ENCODE data around the gene TMEM143.
A peak's percentile ranks its signal among the peaks of the same experiment; 100 is the strongest.
"Not testable (repeated sequence)": the region's sequence is repeated elsewhere in the genome, so short reads cannot be mapped to it uniquely, and the experiment has no call there.

Gene TMEM143

GRCh38 chr19:48329167-48329891, 34.4 kb downstream of the TMEM143 start:
- peak overlapping the region; percentile 86 to 91 for H3K27ac ChIP-seq (ENCODE audit: low read depth in 2 of 2, low read length in 2 of 2)
- H3K9me3 ChIP-seq (ENCODE audit: control insufficient read depth in 2 of 2, low read length in 2 of 2): no peaks in the 10 kb centered on the region
- H3K9ac ChIP-seq (ENCODE audit: low read depth in 1 of 2, low read length in 2 of 2): peak overlapping the region in 1 of 2 donors; percentile 74
- H3K4me3 ChIP-seq (ENCODE audit: low read length in 2 of 2): peak overlapping the region in 1 of 2 donors; percentile 75
- H3K4me1 ChIP-seq (ENCODE audit: control insufficient read depth in 2 of 2, insufficient read depth in 2 of 2, low read length in 2 of 2): peaks cover 45% of the 10 kb centered on the region in 2 donors
- H3K27me3 ChIP-seq (ENCODE audit: control insufficient read depth in 2 of 2, insufficient read depth in 2 of 2, low read length in 2 of 2): no peaks in the 10 kb centered on the region
- H3K36me3 ChIP-seq (ENCODE audit: control insufficient read depth in 2 of 2, insufficient read depth in 2 of 2, low read length in 2 of 2): peaks cover 0 to 3% of the 10 kb centered on the region in 2 donors

GRCh38 chr19:48325265-48325910, 38.4 kb downstream of the TMEM143 start, which contains the start of gene EMP3:
EMP3 (plus strand) TSS chr19:48325552; CDS start chr19:48326845, 1,293 bp downstream.
- Histone ChIP-seq H3K4me1 (ENCODE audit: control insufficient read depth in 2 of 2, insufficient read depth in 2 of 2, low read length in 2 of 2) (peaks cover 32 to 42% of the 10 kb centered on the region in 2 donors), H3K4me3 (ENCODE audit: low read length in 2 of 2) (peak within 1 kb of the TSS; percentile 72 to 82), H3K36me3 (ENCODE audit: control insufficient read depth in 2 of 2, insufficient read depth in 2 of 2, low read length in 2 of 2) (peaks cover 0 to 3% of the 10 kb centered on the region in 2 donors), H3K27ac (ENCODE audit: low read depth in 2 of 2, low read length in 2 of 2) (peak within 1 kb of the TSS; percentile 70 to 88), H3K9ac (ENCODE audit: low read depth in 1 of 2, low read length in 2 of 2) (peak within 1 kb of the TSS; percentile 65 to 76), H3K9me3 (ENCODE audit: control insufficient read depth in 2 of 2, low read length in 2 of 2) (no peaks in the 10 kb centered on the region), H3K27me3 (ENCODE audit: control insufficient read depth in 2 of 2, insufficient read depth in 2 of 2, low read length in 2 of 2) (no peaks in the 10 kb centered on the region)

GRCh38 chr19:48321622-48322591, 41.8 kb downstream of the TMEM143 start:
- Histone ChIP-seq H3K27ac (ENCODE audit: low read depth in 2 of 2, low read length in 2 of 2) (peak overlapping the region; percentile 100), H3K36me3 (ENCODE audit: control insufficient read depth in 2 of 2, insufficient read depth in 2 of 2, low read length in 2 of 2) (no peaks in the 10 kb centered on the region), H3K9me3 (ENCODE audit: control insufficient read depth in 2 of 2, low read length in 2 of 2) (no peaks in the 10 kb centered on the region), H3K4me1 (ENCODE audit: control insufficient read depth in 2 of 2, insufficient read depth in 2 of 2, low read length in 2 of 2) (peaks cover 31 to 35% of the 10 kb centered on the region in 2 donors), H3K9ac (ENCODE audit: low read depth in 1 of 2, low read length in 2 of 2) (peak overlapping the region; percentile 98 to 99), H3K4me3 (ENCODE audit: low read length in 2 of 2) (peak overlapping the region; percentile 83 to 91), H3K27me3 (ENCODE audit: control insufficient read depth in 2 of 2, insufficient read depth in 2 of 2, low read length in 2 of 2) (no peaks in the 10 kb centered on the region)

GRCh38 chr19:48321372-48321621, 42.4 kb downstream of the TMEM143 start:
- no peaks in the 10 kb centered on the region for H3K9me3 ChIP-seq (ENCODE audit: control insufficient read depth in 2 of 2, low read length in 2 of 2)
- peak overlapping the region; percentile 100 for H3K27ac ChIP-seq (ENCODE audit: low read depth in 2 of 2, low read length in 2 of 2)
- H3K4me3 ChIP-seq (ENCODE audit: low read length in 2 of 2): peak overlapping the region; percentile 83 to 91
- no peaks in the 10 kb centered on the region for H3K27me3 ChIP-seq (ENCODE audit: control insufficient read depth in 2 of 2, insufficient read depth in 2 of 2, low read length in 2 of 2)
- H3K9ac ChIP-seq (ENCODE audit: low read depth in 1 of 2, low read length in 2 of 2): peak overlapping the region; percentile 98 to 99
- peaks cover 29 to 31% of the 10 kb centered on the region in 2 donors for H3K4me1 ChIP-seq (ENCODE audit: control insufficient read depth in 2 of 2, insufficient read depth in 2 of 2, low read length in 2 of 2)
- no peaks in the 10 kb centered on the region for H3K36me3 ChIP-seq (ENCODE audit: control insufficient read depth in 2 of 2, insufficient read depth in 2 of 2, low read length in 2 of 2)

GRCh38 chr19:48319647-48320541, 43.8 kb downstream of the TMEM143 start:
- H3K27ac ChIP-seq (ENCODE audit: low read depth in 2 of 2, low read length in 2 of 2): peak overlapping the region in 1 of 2 donors; percentile 100
- H3K9ac ChIP-seq (ENCODE audit: low read depth in 1 of 2, low read length in 2 of 2): no peak overlapping the region
- H3K4me3 ChIP-seq (ENCODE audit: low read length in 2 of 2): no peak overlapping the region
- no peaks in the 10 kb centered on the region for H3K36me3 ChIP-seq (ENCODE audit: control insufficient read depth in 2 of 2, insufficient read depth in 2 of 2, low read length in 2 of 2)
- H3K9me3 ChIP-seq (ENCODE audit: control insufficient read depth in 2 of 2, low read length in 2 of 2): no peaks in the 10 kb centered on the region
- peaks cover 19 to 21% of the 10 kb centered on the region in 2 donors for H3K4me1 ChIP-seq (ENCODE audit: control insufficient read depth in 2 of 2, insufficient read depth in 2 of 2, low read length in 2 of 2)
- H3K27me3 ChIP-seq (ENCODE audit: control insufficient read depth in 2 of 2, insufficient read depth in 2 of 2, low read length in 2 of 2): no peaks in the 10 kb centered on the region

- no peaks in the 10 kb centered on the region for H3K9me3 ChIP-seq (ENCODE audit: control insufficient read depth in 2 of 2, low read length in 2 of 2)
- no peak overlapping the region for H3K27ac ChIP-seq (ENCODE audit: low read depth in 2 of 2, low read length in 2 of 2)
These were observed 45.3 kb downstream of the TMEM143 start for GRCh38 chr19:48318286-48318987.

GRCh38 chr19:48317708-48317960, 46.1 kb downstream of the TMEM143 start:
- not testable (repeated sequence) for H3K27ac ChIP-seq (ENCODE audit: low read depth in 2 of 2, low read length in 2 of 2); H3K36me3 ChIP-seq (ENCODE audit: control insufficient read depth in 2 of 2, insufficient read depth in 2 of 2, low read length in 2 of 2); H3K27me3 ChIP-seq (ENCODE audit: control insufficient read depth in 2 of 2, insufficient read depth in 2 of 2, low read length in 2 of 2); H3K9ac ChIP-seq (ENCODE audit: low read depth in 1 of 2, low read length in 2 of 2); H3K9me3 ChIP-seq (ENCODE audit: control insufficient read depth in 2 of 2, low read length in 2 of 2); H3K4me3 ChIP-seq (ENCODE audit: low read length in 2 of 2)
- peaks cover 14 to 21% of the 10 kb centered on the region in 2 donors for H3K4me1 ChIP-seq (ENCODE audit: control insufficient read depth in 2 of 2, insufficient read depth in 2 of 2, low read length in 2 of 2)

More at GRCh38 chr19:48318286-48318987, 45.3 kb downstream of the TMEM143 start:
- Histone ChIP-seq H3K27me3 (ENCODE audit: control insufficient read depth in 2 of 2, insufficient read depth in 2 of 2, low read length in 2 of 2) (no peaks in the 10 kb centered on the region), H3K4me3 (ENCODE audit: low read length in 2 of 2) (no peak overlapping the region), H3K9ac (ENCODE audit: low read depth in 1 of 2, low read length in 2 of 2) (no peak overlapping the region), H3K36me3 (ENCODE audit: control insufficient read depth in 2 of 2, insufficient read depth in 2 of 2, low read length in 2 of 2) (no peaks in the 10 kb centered on the region), H3K4me1 (ENCODE audit: control insufficient read depth in 2 of 2, insufficient read depth in 2 of 2, low read length in 2 of 2) (peaks cover 17 to 21% of the 10 kb centered on the region in 2 donors)

GRCh38 chr19:48315712-48316111, 48.0 kb downstream of the TMEM143 start:
- H3K4me3 ChIP-seq (ENCODE audit: low read length in 2 of 2): no peak overlapping the region
- H3K27ac ChIP-seq (ENCODE audit: low read depth in 2 of 2, low read length in 2 of 2): no peak overlapping the region
- H3K36me3 ChIP-seq (ENCODE audit: control insufficient read depth in 2 of 2, insufficient read depth in 2 of 2, low read length in 2 of 2): no peaks in the 10 kb centered on the region
- H3K4me1 ChIP-seq (ENCODE audit: control insufficient read depth in 2 of 2, insufficient read depth in 2 of 2, low read length in 2 of 2): peaks cover 7 to 11% of the 10 kb centered on the region in 2 donors
- H3K9me3 ChIP-seq (ENCODE audit: control insufficient read depth in 2 of 2, low read length in 2 of 2): no peaks in the 10 kb centered on the region
- H3K27me3 ChIP-seq (ENCODE audit: control insufficient read depth in 2 of 2, insufficient read depth in 2 of 2, low read length in 2 of 2): no peaks in the 10 kb centered on the region
- H3K9ac ChIP-seq (ENCODE audit: low read depth in 1 of 2, low read length in 2 of 2): no peak overlapping the region

- H3K36me3 ChIP-seq (ENCODE audit: control insufficient read depth in 2 of 2, insufficient read depth in 2 of 2, low read length in 2 of 2): no peaks in the 10 kb centered on the region
- H3K4me3 ChIP-seq (ENCODE audit: low read length in 2 of 2): no peak overlapping the region
- no peak overlapping the region for H3K9ac ChIP-seq (ENCODE audit: low read depth in 1 of 2, low read length in 2 of 2)
- no peak overlapping the region for H3K27ac ChIP-seq (ENCODE audit: low read depth in 2 of 2, low read length in 2 of 2)
- no peaks in the 10 kb centered on the region for H3K9me3 ChIP-seq (ENCODE audit: control insufficient read depth in 2 of 2, low read length in 2 of 2)
- no peaks in the 10 kb centered on the region for H3K27me3 ChIP-seq (ENCODE audit: control insufficient read depth in 2 of 2, insufficient read depth in 2 of 2, low read length in 2 of 2)
- H3K4me1 ChIP-seq (ENCODE audit: control insufficient read depth in 2 of 2, insufficient read depth in 2 of 2, low read length in 2 of 2): no peaks in the 10 kb centered on the region
These were observed 52.4 kb downstream of the TMEM143 start for GRCh38 chr19:48311384-48311783.

Measured in mucosa of rectum (tissue), 2 donors.